Tibial nerve (tissue), 4 donors: ENCODE results near the gene NME7.

Experiments used
- CTCF ChIP-seq, 5 experiments: fragments of 200-600 bp in 3 of 5; fragments of 450-650 bp in 2 of 5; sonication (generic) in 3 of 5; IDR thresholded peaks; one replicate each; pipeline ENCODE4 v1.5.1; 2016 to 2019; ENCODE audit warnings: antibody characterized with exemption in 5 of 5, mild to moderate bottlenecking in 3 of 5, moderate library complexity in 2 of 5
- EP300 ChIP-seq, 2 donors: sonication (generic); formaldehyde crosslinking; IDR thresholded peaks; one replicate each; pipeline ENCODE4 v1.6.1; 2017; ENCODE audit warnings: antibody characterized with exemption in 2 of 2, mild to moderate bottlenecking in 1 of 2
- POLR2A ChIP-seq, 2 donors: fragments of 450-650 bp; IDR thresholded peaks; one replicate each; pipeline ENCODE4 v1.6.1; 2017; ENCODE audit warnings: antibody characterized with exemption in 2 of 2, mild to moderate bottlenecking in 2 of 2, moderate library complexity in 2 of 2

- no peak for TF ChIP-seq CTCF (IDR thresholded peaks at IDR 0.05)
- TF ChIP-seq EP300 (IDR thresholded peaks at IDR 0.05), result no peak
- TF ChIP-seq POLR2A (IDR thresholded peaks at IDR 0.05), result no peak
These were observed 38.2 kb downstream of the NME7 start for GRCh38 chr1:169329383-169329782.
